HG03097 (cell line): Measurements from ENCODE around the gene PPFIBP1.
"Not testable (repeated sequence)": the region's sequence is repeated elsewhere in the genome, so short reads cannot be mapped to it uniquely, and the experiment has no call there.

ENCODE experiments used
- ATAC-seq: cut with Tn5 transposase; IDR thresholded peaks from one replicate; pipeline ENCODE4 v1.9.1; 2021; ENCODE audit not compliant: unreplicated experiment, low FRiP score

PPFIBP1 gene

DNA sequence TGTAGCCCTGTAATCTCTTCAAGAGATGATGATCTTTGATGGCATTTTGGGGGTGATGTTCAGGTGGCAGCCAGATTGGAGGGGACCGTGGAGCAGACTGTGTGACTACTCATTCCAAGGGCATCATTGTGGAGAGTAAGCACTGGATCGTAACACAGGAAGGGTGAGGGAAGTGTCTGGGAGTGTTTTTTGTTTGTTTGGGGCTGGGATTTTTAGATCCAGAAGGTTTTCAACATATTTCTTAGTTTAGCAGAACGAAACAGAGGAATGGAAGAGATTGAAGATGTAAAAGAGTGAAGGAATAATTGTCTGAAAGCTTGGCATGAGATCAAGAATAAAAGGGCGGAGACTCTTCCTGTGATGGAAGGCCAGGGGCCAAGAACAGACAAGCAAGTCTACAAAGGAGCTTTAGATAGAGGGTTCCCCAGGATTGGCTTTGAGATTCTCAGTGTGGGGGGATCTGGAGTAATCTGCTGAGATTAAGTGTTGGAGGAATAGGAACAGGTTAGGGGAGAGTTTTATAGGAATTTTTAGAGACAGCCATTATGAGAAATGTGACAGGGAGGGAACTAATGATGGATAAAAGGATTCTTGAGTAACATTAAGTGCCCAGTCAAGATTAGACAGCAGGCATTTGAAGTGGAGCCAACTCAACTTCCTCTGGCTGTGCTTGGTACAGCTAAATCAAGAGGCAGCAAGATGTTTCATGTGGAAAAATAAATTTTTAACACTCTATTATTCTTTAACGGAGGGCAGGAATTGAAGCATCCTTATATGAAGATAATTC is 92.5 kb downstream of the PPFIBP1 start:
- ATAC-seq: no peak

DNA sequence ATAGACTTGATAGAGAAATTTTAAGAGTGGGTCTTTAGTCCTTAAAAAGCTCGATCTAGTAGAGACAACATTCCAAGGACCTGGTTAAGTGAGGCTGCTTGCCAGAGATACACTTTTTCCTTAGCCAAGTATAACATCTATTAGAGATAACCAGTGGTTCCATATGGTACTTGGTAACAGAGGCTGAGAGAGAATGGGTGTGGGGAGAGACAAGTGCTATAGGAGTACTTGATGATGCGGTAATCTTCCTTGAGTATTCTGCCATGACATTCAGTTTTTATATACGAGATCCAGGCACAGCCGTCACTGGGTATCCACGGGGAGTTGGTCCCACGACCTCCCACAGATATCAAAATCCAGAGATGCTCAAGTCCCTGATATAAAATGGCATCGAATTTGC is 94.8 kb downstream of the PPFIBP1 start:
- no peak for ATAC-seq

DNA sequence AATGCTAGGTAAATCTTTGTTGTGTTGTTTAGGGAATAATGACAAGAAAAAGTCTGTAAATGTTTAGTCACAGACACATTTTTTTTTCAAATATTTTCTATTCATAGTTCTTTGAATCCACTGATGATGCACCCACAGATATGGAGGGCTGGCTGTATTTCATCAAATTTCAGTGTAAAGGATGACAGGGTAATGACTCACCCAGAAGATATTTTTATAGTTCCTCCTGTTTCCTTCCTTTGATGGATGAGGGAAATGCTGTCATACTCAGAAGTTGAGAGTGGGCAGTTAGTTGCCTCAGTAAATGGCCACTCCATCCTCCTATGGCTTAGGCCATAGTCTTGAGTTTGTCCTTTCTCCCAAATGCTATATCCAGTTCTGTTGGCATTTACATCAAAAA is 95.3 kb downstream of the PPFIBP1 start:
- ATAC-seq: no peak

DNA sequence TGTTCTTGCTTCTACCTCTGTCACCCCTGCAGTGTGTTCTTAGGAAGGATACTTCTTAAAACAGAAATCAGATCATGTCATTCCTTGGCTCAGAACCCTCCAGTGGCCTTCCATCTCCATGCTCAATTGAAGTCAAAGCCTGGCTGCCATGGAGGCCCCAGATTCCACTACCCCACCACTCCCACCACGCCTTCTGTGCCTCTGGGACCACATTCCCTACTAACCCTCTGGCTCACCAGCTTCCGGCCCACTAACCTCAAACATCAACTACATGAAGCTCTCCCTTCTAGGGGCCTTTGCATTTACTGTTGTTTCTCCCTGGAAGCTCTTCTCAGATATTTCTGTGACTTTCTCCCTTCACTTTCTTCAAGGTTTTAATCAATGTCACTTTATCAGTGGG is 96.1 kb downstream of the PPFIBP1 start:
- no peak for ATAC-seq

DNA sequence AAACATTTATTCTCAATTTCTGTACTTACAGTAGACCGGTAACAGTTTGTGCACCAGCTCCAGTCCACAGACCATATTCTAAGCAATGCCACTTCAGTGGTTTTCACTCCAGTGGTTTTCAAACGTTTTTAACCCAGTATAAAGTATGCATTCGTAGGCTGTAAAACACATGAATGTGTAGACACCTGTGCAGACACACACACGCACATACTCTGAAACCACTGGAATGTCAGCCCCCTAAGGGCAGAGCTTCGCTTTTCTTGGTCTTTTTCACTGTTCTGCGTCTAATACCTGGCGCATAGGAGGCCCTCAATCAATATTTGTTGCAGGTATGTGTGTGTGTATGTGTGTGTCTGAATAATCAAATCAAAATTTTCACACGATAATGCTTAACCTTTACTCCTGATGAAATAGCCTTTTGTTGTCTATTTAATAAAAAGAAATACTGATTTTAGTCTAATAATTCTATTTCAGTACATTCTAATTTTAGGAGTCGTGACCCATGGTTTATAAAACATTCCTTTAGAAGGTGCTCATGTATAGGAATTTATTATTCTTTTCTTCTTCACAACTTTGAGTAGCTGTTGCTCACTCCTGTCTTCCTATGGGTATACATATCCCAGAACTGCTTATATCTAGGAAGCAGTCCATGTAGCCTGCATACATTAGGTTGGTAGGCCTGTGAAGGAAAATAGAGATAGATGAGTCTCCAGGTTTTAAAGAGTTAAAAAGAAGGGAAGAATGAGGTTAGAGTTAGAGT is 98.6 kb downstream of the PPFIBP1 start:
- no peak for ATAC-seq

DNA sequence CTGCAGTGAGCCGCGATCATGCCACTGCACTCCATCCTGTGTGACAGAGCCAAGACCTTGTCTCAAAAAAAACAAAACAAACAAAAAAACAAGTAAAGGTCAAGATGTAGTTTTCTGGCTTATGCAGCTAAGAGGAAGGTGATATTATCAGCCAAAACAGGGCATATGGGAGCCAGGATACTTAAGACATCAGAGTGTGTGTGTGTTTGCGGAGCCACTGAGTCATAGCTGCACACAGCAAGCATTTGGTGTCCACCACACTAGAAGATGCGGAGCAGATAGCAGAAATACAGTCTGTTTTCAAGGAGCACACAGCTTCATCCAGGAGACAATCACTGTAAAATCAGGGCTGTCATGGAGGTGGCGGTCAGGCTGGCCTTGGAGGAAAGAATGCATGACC is 99.6 kb downstream of the PPFIBP1 start:
- ATAC-seq: no peak

DNA sequence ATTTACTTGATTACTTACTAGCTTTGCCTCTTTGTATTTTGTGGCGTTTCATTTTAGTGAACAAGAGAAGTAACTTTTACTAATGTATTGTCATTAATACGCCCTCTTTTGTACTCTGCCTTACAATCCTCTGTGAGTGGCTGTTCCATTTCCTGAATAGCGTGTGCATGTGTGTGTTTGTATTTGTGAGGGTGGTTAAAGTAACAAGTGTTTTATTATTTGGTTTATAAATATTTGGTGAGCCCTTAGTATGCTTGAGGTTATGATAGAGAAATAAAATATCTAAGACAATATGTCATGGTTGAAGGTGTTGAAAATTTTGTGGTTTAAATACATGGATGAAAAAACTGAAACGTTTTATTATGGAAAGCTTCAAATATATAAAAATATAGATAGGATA is 100.6 kb downstream of the PPFIBP1 start:
- ATAC-seq: no peak

DNA sequence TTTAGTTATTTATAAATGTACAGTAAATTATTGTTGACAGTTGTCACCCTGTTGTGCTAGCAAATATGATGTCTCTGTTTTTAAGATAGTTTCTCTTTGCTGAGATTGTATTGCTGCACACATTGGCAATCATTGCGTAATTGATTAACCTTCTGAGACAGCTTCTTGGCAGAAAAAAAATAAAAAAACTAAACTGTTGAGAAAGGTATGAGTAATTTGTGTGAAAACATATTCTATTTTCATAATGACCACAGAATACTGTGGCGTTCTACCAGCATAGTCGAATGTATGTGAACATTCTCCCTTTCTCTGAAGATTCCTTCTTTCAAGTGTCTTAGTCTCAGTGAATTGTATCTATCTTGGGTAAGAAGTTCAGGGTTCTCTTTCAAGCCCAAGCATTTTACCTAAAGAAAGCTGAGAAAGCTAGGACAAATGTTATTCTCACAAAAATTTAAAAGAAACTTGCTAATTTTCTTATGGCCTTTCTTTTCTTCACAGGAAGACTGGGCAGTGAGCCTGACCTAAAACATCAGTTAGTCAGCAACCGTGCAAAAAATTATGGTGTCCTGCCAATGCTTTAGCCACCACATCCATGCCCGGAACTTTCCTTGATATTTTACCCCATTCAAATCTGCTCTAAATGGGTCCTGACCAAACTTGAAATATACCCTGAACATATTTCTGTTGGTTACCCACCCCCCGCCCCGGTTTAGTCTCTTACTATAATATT is 103.3 kb downstream of the PPFIBP1 start:
- peak; percentile 64 for ATAC-seq

DNA sequence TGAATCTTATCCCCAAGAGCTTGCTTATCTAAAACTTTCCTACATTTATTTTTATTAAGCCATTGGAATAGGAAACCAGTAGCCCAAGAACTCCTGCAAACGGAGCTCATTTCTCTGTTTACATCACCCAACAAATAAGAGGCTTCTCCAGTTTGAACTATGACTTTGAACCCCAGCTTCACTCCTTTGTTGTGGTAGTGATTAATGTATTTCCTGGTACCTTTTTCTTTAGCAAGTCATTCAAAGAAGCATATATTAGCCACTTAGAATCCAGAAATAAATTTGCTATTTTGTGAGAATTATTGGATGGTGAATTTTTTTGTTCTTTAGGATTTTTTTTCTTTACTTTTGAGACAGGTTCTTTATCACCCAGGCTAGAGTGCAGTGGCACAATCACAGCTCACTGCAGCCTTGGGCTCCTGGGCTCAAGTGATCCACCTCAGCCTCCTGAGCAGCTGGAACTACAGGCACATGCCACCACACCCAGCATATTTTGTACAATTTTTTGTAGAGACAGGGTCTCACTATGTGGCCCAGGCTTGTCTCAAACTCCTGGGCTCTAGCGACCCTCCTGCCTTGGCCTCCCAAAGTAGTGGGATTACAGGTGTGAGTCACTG is 104.0 kb downstream of the PPFIBP1 start:
- not testable (repeated sequence) for ATAC-seq

DNA sequence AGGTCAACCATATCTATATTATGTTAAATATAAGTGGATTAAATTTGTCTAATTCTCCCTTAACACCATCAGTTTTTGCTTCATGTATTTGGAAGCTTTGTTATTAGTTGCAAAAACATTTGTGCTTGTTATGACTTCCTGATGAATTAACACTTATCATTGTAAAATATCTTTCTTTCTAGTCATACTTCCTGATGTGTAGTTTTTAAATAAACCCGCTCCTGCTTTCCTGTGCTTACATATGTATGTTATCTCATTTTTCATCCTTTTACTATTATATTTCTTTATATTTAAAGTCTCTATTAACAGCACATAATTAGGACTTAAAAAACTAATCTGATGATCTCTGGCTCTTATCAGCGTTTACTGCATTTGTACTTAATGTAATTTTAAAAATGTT is 106.2 kb downstream of the PPFIBP1 start:
- not testable (repeated sequence) for ATAC-seq

DNA sequence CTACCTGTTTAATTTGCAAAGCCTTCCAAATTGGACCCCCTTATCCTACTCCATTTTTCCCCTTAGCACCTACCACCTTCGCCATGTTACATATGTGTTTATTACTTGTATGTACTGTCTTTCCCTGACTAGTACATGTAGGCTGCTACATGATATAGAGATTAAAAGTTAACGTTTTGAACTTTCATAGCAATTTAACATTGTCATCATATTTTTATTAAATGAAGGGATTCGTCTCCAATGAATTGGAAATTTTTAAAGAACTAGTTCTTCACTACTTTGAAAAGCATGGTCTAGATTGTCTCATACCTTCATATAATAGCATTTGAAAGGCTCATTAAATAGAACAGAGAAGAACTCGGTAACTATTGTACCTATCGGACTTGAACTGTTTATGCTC is 107.4 kb downstream of the PPFIBP1 start:
- no peak for ATAC-seq

DNA sequence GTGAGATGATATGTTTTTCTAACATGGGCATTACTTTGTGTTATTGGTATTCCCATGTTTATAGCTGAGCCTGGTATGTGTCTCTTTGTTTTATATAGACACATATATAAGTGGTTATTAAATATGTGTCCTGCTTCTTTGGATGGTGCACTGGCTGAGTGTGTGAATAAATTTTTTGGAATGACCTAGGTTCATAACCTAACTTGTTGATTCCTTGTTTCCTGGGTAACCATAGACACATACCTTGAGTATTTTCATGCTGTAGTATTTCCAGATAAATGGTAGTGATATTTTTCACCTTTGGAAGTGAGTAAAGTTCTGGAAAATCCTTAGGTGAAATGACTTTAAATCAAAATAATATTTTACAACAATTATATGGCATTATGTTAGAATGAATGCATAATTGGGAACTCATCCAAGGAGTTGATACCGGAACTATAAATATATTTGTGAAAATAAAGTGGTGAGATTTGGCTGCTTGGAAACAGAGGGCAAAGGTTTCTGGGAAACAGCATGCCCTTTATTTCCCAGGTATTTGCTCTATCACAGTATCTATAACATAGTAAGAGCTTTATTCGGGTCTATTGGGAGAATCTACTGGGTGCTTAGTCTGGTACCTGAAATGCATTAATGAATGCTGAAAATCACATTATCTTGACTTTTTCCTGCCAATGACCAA is 107.9 kb downstream of the PPFIBP1 start:
- no peak for ATAC-seq

DNA sequence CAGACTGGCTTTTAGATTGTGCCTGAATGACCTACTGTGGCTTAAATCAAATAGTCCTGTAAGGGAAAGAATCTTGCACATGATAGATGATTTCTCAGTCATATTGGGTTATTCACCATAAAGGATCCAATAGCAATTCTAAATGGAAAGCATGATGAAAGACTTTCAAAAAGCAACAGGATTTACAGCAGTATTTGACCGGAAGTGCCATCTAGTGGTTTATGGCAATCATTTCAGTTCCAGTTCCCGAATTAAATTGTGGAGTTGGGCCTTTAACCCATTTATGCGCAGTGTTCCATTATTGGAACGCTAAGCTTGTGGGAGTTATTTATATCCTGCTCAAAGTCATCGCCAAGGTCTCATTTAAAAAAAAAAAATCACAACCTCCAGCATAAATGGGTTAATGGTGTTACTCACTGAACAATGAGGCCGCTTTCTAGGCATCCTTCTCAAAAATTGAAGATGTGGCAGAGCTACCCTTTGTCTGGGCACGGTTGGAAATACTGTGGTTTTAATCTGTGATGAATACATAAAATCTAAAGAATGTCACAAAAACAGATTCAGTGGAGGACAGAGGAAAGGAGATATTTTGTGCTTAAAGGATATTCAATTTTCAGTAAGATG is 111.5 kb downstream of the PPFIBP1 start:
- ATAC-seq: no peak

DNA sequence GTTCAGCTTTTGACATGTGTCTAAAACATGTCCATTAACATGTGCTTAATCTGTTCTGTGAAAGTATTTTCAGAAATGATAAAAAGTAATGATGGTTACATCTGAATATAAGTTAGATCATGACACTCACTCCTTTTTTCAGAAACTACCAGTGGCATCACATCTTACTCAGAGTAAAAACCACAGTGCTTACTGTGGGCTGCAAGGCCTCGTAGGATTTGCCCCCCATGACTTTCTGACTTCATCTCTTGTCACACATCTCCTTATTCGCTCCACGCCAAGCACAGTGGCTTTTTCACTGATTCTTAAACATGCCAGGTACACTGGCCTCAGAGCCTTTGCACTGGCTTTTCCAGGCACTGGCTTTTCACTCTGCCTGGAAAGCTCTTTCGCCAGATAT is 112.6 kb downstream of the PPFIBP1 start:
- ATAC-seq: not testable (repeated sequence)

DNA sequence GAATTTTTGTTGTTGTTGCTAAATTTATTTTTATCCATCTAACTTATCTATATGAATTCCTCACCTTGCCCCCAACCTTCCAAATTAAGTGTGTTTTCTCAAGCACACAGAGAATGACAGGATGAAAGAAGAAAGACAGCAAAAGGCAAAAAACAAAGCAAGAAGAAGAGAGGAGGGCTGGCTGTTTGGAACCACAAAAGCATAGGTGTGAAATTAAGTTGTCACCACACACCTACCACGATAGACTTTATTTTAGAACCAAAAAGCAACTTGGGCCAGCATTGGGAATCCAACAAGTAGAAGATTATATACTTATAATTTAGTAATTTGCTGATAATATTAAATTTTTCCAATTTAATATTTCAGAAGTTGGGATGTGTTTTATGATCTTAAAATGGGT is 113.5 kb downstream of the PPFIBP1 start:
- no peak for ATAC-seq

DNA sequence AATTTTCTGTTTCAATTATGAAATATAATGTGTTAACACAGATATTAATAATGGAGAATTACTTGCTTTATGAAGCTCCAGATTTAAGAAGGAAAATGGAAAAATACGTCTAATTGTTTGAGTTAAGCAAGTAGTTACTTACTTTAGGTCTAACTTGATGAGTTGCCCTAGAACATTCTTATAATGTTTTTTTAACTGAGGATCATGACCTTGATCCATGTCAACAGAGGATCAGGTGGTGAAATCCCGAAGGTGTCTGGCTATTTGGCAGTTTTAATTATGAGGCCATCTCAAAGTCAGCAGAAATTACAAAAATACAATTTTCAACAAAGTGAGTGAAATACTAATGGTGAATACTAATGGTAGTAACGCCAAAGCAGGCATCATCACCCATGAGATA is 115.3 kb downstream of the PPFIBP1 start:
- no peak for ATAC-seq

DNA sequence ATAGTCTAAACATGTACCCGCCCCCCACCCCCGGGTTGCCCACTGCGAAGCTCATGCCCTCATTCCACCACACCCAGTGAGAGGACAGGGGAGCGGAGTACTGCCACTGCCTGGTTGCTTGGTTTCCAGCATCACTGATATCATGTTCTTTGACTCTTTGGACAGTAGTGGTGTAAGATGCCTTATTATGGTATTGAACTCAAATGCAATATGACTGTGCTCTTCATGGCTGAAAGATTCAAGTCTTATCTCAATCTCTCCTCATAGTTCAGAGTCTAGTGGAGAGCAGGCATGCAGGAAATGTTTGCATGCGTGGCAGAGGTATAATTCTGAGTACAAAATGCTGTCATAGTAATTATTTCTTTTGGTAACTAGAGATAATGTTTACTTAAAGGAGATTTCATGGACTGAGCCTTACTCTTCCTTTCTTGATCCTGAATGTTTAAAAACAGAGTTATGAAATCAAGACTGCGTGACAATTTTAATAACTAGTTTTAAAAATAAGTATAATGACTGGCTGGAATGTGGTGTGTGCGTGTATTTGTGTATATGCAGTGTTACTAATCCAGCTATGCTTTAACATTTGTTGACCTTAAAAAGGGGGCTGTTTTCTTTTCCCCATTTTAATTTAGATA is 116.7 kb downstream of the PPFIBP1 start:
- ATAC-seq: not testable (repeated sequence)

DNA sequence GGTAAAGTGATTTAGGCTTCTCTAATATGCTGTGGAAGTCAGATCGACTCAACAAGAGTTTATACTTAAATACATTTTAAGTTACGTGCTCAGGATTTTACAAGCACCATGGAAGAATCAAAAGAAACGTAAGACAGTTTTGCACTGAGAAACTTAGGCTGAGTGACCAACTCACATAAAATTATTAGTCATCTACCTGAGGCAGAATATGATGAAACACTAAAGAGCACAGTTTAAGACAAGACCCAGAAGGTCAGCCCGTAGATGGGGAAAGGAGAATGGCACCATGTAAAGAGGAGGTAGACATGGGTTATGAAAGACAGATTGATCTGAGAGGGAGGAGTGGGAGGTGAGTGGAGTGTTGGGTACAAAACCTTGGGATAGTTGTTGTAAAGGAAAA is 118.4 kb downstream of the PPFIBP1 start:
- not testable (repeated sequence) for ATAC-seq

DNA sequence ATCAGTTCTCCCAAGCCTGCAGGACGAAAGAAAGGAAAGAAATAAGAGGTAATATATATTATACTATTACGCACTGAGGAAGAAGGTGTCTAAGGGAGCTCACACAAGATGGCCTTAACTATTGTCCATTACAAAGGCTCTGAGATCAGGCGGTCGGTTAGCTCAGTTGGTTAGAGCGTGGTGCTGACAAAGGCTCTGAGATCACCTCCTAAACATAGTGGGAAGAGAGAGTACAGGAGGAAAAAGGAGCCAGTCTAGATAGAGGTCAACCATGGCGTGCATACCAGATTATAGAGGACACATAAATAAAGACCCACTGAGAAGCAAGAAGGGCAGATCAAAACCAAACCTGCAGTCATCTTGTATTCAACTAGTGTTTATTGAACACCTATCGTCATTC is 118.9 kb downstream of the PPFIBP1 start:
- not testable (repeated sequence) for ATAC-seq
